ENCODE results near the gene FAM149B1.
"Not testable (repeated sequence)": the region's sequence is repeated elsewhere in the genome, so short reads cannot be mapped to it uniquely, and the experiment has no call there.

Gene FAM149B1

GRCh38 chr10:73238990-73239566, 71.2 kb downstream of the FAM149B1 start:
- DNase-seq, result no peak

- no peak for DNase-seq
These were observed 72.0 kb downstream of the FAM149B1 start for GRCh38 chr10:73239908-73240307.

GRCh38 chr10:73244866-73245477, 77.1 kb downstream of the FAM149B1 start:
- DNase-seq, result peak; percentile 97

- DNase-seq, result no peak
These were observed 78.4 kb downstream of the FAM149B1 start for GRCh38 chr10:73246322-73246645.

- peak; percentile 98 for DNase-seq
These were observed 79.0 kb downstream of the FAM149B1 start, which contains the start of gene DNAJC9 for GRCh38 chr10:73246646-73247508. Gene DNAJC9, minus strand, starts transcription at chr10:73247255. Its CDS starts 66 bp downstream, at chr10:73247189.

- DNase-seq, result peak; percentile 30
These were observed 79.8 kb downstream of the FAM149B1 start for GRCh38 chr10:73247509-73248258.

- no peak for DNase-seq
These were observed 80.4 kb downstream of the FAM149B1 start for GRCh38 chr10:73248259-73248724.

GRCh38 chr10:73251683-73252444, 83.9 kb downstream of the FAM149B1 start:
- DNase-seq, result peak; percentile 59

- DNase-seq, result peak; percentile 99
These were observed 84.7 kb downstream of the FAM149B1 start, which contains the start of gene MRPS16 for GRCh38 chr10:73252445-73253224. Gene MRPS16, minus strand, starts transcription at chr10:73252644. Its CDS starts 162 bp downstream, at chr10:73252482.

GRCh38 chr10:73253225-73253555, 85.3 kb downstream of the FAM149B1 start:
- peak; percentile 55 for DNase-seq

GRCh38 chr10:73258612-73259011, 90.7 kb downstream of the FAM149B1 start:
- DNase-seq, result not testable (repeated sequence)

GRCh38 chr10:73261362-73261995, 93.6 kb downstream of the FAM149B1 start:
- no peak for DNase-seq

- DNase-seq, result peak; percentile 54
These were observed 94.3 kb downstream of the FAM149B1 start for GRCh38 chr10:73262105-73262730.

- no peak for DNase-seq
These were observed 95.1 kb downstream of the FAM149B1 start for GRCh38 chr10:73262880-73263555.

GRCh38 chr10:73263693-73264347, 95.9 kb downstream of the FAM149B1 start:
- peak; percentile 65 for DNase-seq

- DNase-seq, result no peak
These were observed 96.5 kb downstream of the FAM149B1 start for GRCh38 chr10:73264423-73264822.

- no peak for DNase-seq
These were observed 113.2 kb downstream of the FAM149B1 start for GRCh38 chr10:73281097-73281496.

- peak; percentile 9 for DNase-seq
These were observed 119.5 kb downstream of the FAM149B1 start for GRCh38 chr10:73287441-73287840.

- DNase-seq, result no peak
These were observed 122.0 kb downstream of the FAM149B1 start for GRCh38 chr10:73289958-73290357.
